IMR-90 (cell line): ENCODE data around the gene DOLPP1. TPM values are rescaled to one million over a fixed set of nuclear protein-coding genes. Genes with fewer than 3 reads are reported as not detected.

ENCODE experiments used
- ATAC-seq: fragments of 200-7000 bp; cut with Tn5 transposase; 2 replicates; pipeline ENCODE4 v1.9.1; 2020; ENCODE audit warnings: low read depth, mild to moderate bottlenecking, moderate library complexity
- BruUV-seq: library from RNA; stranded (reverse); fragments of 400-500 nt; replicated peaks from 2 replicates; lab custom pipeline; 2021; lab: Mats Ljungman, UMichigan
- CTCF ChIA-PET: fragments of 300-600 bp; formaldehyde crosslinking; extraction: SDS; loops from one replicate; lab custom pipeline; 2021; ENCODE audit warnings: antibody characterized with exemption; lab: Yijun Ruan, JAX
- POLR2A ChIA-PET: fragments of 300-600 bp; sonication (Branson Sonifier 250); formaldehyde crosslinking; loops from one replicate; lab custom pipeline; 2022; ENCODE audit warnings: antibody characterized with exemption; ENCODE audit not compliant: unreplicated experiment; lab: Charles Lee
- DNase-seq: peaks from one replicate; pipeline ENCODE4 v3.0.0; 2013
- H2AFZ ChIP-seq: replicated peaks from 2 replicates; pipeline ENCODE3; 2013; ENCODE audit warnings: low read length, mild to moderate bottlenecking; ENCODE audit not compliant: poor library complexity
- H2AK5ac ChIP-seq: 2 replicates; pipeline ENCODE4 v1.6.1; 2013; ENCODE audit warnings: low read depth, low read length, inconsistent platforms
- H2AK9ac ChIP-seq: replicated peaks from 2 replicates; pipeline ENCODE3; 2013; ENCODE audit warnings: mild to moderate bottlenecking, low read depth, low read length, moderate library complexity; ENCODE audit not compliant: poor library complexity
- H2BK120ac ChIP-seq: 2 replicates; pipeline ENCODE4 v1.6.1; 2013; ENCODE audit warnings: low read depth, low read length, inconsistent platforms
- H2BK15ac ChIP-seq: 3 replicates; pipeline ENCODE4 v1.6.1; 2013; ENCODE audit warnings: low read depth, low read length, inconsistent platforms
- H2BK20ac ChIP-seq: 2 replicates; pipeline ENCODE4 v1.6.1; 2013; ENCODE audit warnings: low read depth, mild to moderate bottlenecking, inconsistent platforms, low read length, moderate library complexity
- H2BK5ac ChIP-seq: 2 replicates; pipeline ENCODE4 v1.6.1; 2013; ENCODE audit warnings: mild to moderate bottlenecking, low read depth, low read length, inconsistent platforms; ENCODE audit not compliant: poor library complexity, severe bottlenecking
- H3K14ac ChIP-seq: replicated peaks from 2 replicates; pipeline ENCODE4 v1.6.1; 2013; ENCODE audit warnings: low read depth, low read length, inconsistent platforms
- H3K18ac ChIP-seq: 2 replicates; pipeline ENCODE4 v1.6.1; 2013; ENCODE audit warnings: low read depth, low read length, control low read depth
- H3K23ac ChIP-seq: 2 replicates; pipeline ENCODE4 v1.6.1; 2013; ENCODE audit warnings: low read depth, low read length, inconsistent platforms
- H3K27ac ChIP-seq: 2 replicates; pipeline ENCODE4 v1.5.1; 2013; ENCODE audit warnings: mild to moderate bottlenecking, control low read depth, low read length; ENCODE audit not compliant: insufficient read depth
- H3K27me3 ChIP-seq: 2 replicates; pipeline ENCODE4 v1.6.1; 2013; ENCODE audit warnings: low read length; ENCODE audit not compliant: control insufficient read depth, insufficient read depth
- H3K36me3 ChIP-seq: 2 replicates; pipeline ENCODE4 v1.6.1; 2013; ENCODE audit warnings: low read length, mixed read lengths; ENCODE audit not compliant: control insufficient read depth, insufficient read depth
- H3K4ac ChIP-seq: 2 replicates; pipeline ENCODE4 v1.6.1; 2013; ENCODE audit warnings: low read depth, low read length, inconsistent platforms
- H3K4me1 ChIP-seq: 2 replicates; pipeline ENCODE4 v1.6.1; 2013; ENCODE audit warnings: low read length, mixed read lengths; ENCODE audit not compliant: control insufficient read depth, insufficient read depth
- H3K4me2 ChIP-seq: 2 replicates; pipeline ENCODE4 v1.6.1; 2013; ENCODE audit warnings: low read depth, mild to moderate bottlenecking, control low read depth, low read length, moderate library complexity
- H3K4me3 ChIP-seq: 2 replicates; pipeline ENCODE4 v1.5.1; 2013; ENCODE audit warnings: low read depth, mild to moderate bottlenecking, control low read depth, low read length, moderate library complexity; ENCODE audit not compliant: insufficient read depth
- H3K56ac ChIP-seq: 2 replicates; pipeline ENCODE4 v1.6.1; 2013; ENCODE audit warnings: low read length, inconsistent platforms; ENCODE audit not compliant: insufficient read depth; ENCODE audit errors: extremely low read depth
- H3K79me1 ChIP-seq, 2 experiments: 2 replicates each; pipeline ENCODE4 v1.6.1; 2013; ENCODE audit warnings: low read length in 2 of 2, inconsistent platforms in 1 of 2, low read depth in 1 of 2
- H3K9ac ChIP-seq: 2 replicates; pipeline ENCODE4 v1.6.1; 2013; ENCODE audit warnings: low read depth, low read length, control low read depth
- H3K9me1 ChIP-seq: 2 replicates; pipeline ENCODE4 v1.6.1; 2013; ENCODE audit warnings: low read length, inconsistent platforms; ENCODE audit not compliant: insufficient read depth
- H3K9me3 ChIP-seq: 2 replicates; pipeline ENCODE4 v1.6.1; 2013; ENCODE audit warnings: low read length; ENCODE audit not compliant: control insufficient read depth, insufficient read depth
- H4K20me1 ChIP-seq: 2 replicates; pipeline ENCODE4 v1.6.1; 2013; ENCODE audit warnings: low read length, inconsistent platforms; ENCODE audit not compliant: insufficient read depth
- H4K5ac ChIP-seq: 2 replicates; pipeline ENCODE4 v1.6.1; 2013; ENCODE audit warnings: mild to moderate bottlenecking, low read depth, low read length, control low read depth
- H4K8ac ChIP-seq, 2 experiments: 2 replicates each; pipeline ENCODE4 v1.6.1; 2013; ENCODE audit warnings: low read depth in 2 of 2, low read length in 2 of 2, control low read depth in 1 of 2, inconsistent platforms in 1 of 2
- H4K91ac ChIP-seq: 2 replicates; pipeline ENCODE4 v1.6.1; 2013; ENCODE audit warnings: low read depth, low read length, inconsistent platforms; ENCODE audit not compliant: insufficient read depth
- BHLHE40 ChIP-seq: fragments of 150-350 bp; IDR thresholded peaks from 2 replicates; pipeline ENCODE4 v1.6.1; 2016; ENCODE audit warnings: mild to moderate bottlenecking, low read depth, low read length
- CEBPB ChIP-seq: IDR thresholded peaks from 2 replicates; pipeline ENCODE4 v1.6.1; 2012; ENCODE audit warnings: low read depth, low read length, improper control_type of control experiment
- CHD1 ChIP-seq: IDR thresholded peaks from 2 replicates; pipeline ENCODE4 v1.6.1; 2012; ENCODE audit warnings: low read depth, low read length, improper control_type of control experiment
- CTCF ChIP-seq: conservative IDR thresholded peaks from 2 replicates; pipeline ENCODE4 v1.5.1; 2012; ENCODE audit warnings: mild to moderate bottlenecking, low read depth, low read length, improper control_type of control experiment
- ELK1 ChIP-seq: fragments of 150-350 bp; IDR thresholded peaks from 2 replicates; pipeline ENCODE4 v1.6.1; 2016; ENCODE audit warnings: low read depth, mild to moderate bottlenecking, low read length, moderate library complexity, borderline replicate concordance
- FOS ChIP-seq: fragments of 150-350 bp; IDR thresholded peaks from 2 replicates; pipeline ENCODE4 v1.6.1; 2016; ENCODE audit warnings: low read depth, low read length
- MAFK ChIP-seq: IDR thresholded peaks from 2 replicates; pipeline ENCODE4 v1.6.1; 2012; ENCODE audit warnings: low read depth, low read length, improper control_type of control experiment
- MAZ ChIP-seq: IDR thresholded peaks from 2 replicates; pipeline ENCODE4 v1.6.1; 2012; ENCODE audit warnings: low read depth, mild to moderate bottlenecking, low read length, improper control_type of control experiment, moderate library complexity, borderline replicate concordance
- MXI1 ChIP-seq: IDR thresholded peaks from 2 replicates; pipeline ENCODE4 v1.6.1; 2012; ENCODE audit warnings: low read depth, mild to moderate bottlenecking, low read length, moderate library complexity, borderline replicate concordance
- NFE2L2 ChIP-seq: fragments of 150-350 bp; IDR thresholded peaks from 2 replicates; pipeline ENCODE4 v1.6.1; 2016; ENCODE audit warnings: low read depth, mild to moderate bottlenecking, low read length
- POLR2A ChIP-seq: IDR thresholded peaks from 2 replicates; pipeline ENCODE4 v1.6.1; 2012; ENCODE audit warnings: mild to moderate bottlenecking, low read depth, low read length
- RAD21 ChIP-seq: IDR thresholded peaks from 2 replicates; pipeline ENCODE4 v1.6.1; 2012; ENCODE audit warnings: low read length, improper control_type of control experiment
- RCOR1 ChIP-seq: IDR thresholded peaks from 2 replicates; pipeline ENCODE4 v1.6.1; 2012; ENCODE audit warnings: mild to moderate bottlenecking, low read length, improper control_type of control experiment; ENCODE audit not compliant: insufficient replicate concordance
- RFX5 ChIP-seq: IDR thresholded peaks from 2 replicates; pipeline ENCODE4 v1.8.0; 2012; ENCODE audit warnings: low read depth, mild to moderate bottlenecking, low read length, moderate library complexity
- SMC3 ChIP-seq: fragments of 150-350 bp; IDR thresholded peaks from 2 replicates; pipeline ENCODE4 v1.6.1; 2016; ENCODE audit warnings: low read depth, mild to moderate bottlenecking, antibody characterized with exemption, low read length, moderate library complexity
- WGBS, 2 experiments: methylation state at CpG; one replicate each; pipeline versions ENCODE4 v1.1.5 to v1.1.7; 2013; ENCODE audit warnings: missing lambda C conversion rate in 2 of 2; ENCODE audit not compliant: insufficient read length in 1 of 2; ENCODE audit errors: extremely low coverage in 2 of 2; 5-methylcytosine and 5-hydroxymethylcytosine counted together
- dilution Hi-C: fragments of 300-500 bp; cut with HindIII; formaldehyde crosslinking; loops from one replicate; pipeline ENCODE4 v1.14.3; 2018; ENCODE audit warnings: low sequenced_read_pairs; ENCODE audit not compliant: unreplicated experiment
- in situ Hi-C: fragments of 300-500 bp; cut with MboI; formaldehyde crosslinking; loops from 3 replicates; pipeline ENCODE4 v1.14.3; 2019; ENCODE audit warnings: low sequenced_read_pairs, inconsistent platforms, mixed read lengths
- intact Hi-C: fragments of 100-400 bp; cut with micrococcal nuclease; formaldehyde crosslinking; loops from 2 replicates; pipeline ENCODE4 v1.10.0; 2022
- polyA plus RNA-seq, 3 experiments: library from polyadenylated mRNA; depleted of rRNA; stranded (reverse); fragments of >200 nt; gene quantifications; 2 replicates each; pipeline ENCODE4 v1.2.3, GENCODE V29; 2012; ENCODE audit warnings: low replicate concordance in 1 of 3
- total RNA-seq: library from RNA; depleted of rRNA; stranded (reverse); fragments of >200 nt; gene quantifications from 2 replicates; pipeline ENCODE4 v1.2.3, GENCODE V29; 2012
- TF ChIP-seq, protein P1 (sequence below): fragments of 150-350 bp; IDR thresholded peaks from 2 replicates; pipeline ENCODE4 v1.6.1; 2017; ENCODE audit warnings: mild to moderate bottlenecking, antibody characterized with exemption, low read length, low read depth

DOLPP1 gene
- total and polyA plus RNA-seq, 2 of the 4 experiments (the other 2 are of a cell fraction), result 7.0 to 16.5 TPM

DNA sequence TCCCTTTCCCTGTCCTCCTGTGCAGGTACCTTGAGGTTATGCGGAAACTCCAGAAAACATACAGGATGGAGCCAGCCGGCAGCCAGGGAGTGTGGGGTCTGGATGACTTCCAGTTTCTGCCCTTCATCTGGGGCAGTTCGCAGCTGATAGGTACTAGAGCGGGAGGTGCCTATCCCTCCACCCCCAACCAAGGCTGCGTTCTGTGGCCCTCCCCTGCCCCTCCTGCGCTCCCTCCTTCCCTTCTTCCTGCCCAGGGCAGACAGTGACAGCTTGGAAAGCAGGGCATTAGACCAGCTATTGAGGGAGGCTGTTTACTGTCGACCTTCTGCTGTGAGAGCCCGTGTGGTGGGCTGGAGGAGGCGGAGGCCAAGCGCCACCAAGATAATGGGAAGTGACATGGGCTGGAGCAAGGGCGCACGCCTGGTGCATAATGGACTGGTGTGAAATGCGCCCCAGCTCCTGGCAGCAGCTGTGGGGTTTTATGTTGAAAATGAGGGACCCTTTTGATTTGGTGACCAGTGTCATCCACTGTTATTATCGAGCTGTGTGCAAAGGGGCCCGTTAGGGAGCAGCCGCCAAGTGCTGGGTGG, 55.6 kb downstream of the DOLPP1 start:
- Histone ChIP-seq H3K18ac (no peak overlapping the region), H3K9me3 (no peaks in the 10 kb centered on the region), H3K4me1 (peaks cover 26% of the 10 kb centered on the region), H2BK120ac (no peak overlapping the region), H4K20me1 (no peaks in the 10 kb centered on the region; the same call in 1 of the 2 replicates), H2AK5ac (no peak overlapping the region), H2BK15ac (no peak overlapping the region), H3K23ac (no peak overlapping the region), H2BK5ac (no peak overlapping the region), H4K5ac (no peak overlapping the region), H3K4me3 (no peak overlapping the region), H2BK20ac (no peak overlapping the region), H3K4ac (no peak overlapping the region), H3K4me2 (no peak overlapping the region), H2AK9ac (no peak overlapping the region), H3K14ac (no peak overlapping the region), H3K36me3 (peaks cover 21% of the 10 kb centered on the region), H3K9me1 (no peaks in the 10 kb centered on the region), H2AFZ (no peak overlapping the region), H3K27ac (no peak overlapping the region), H3K79me1 (peaks cover 2 to 34% of the 10 kb centered on the region in 2 experiments; a peak in 3 of 4 replicates), H4K91ac (no peak overlapping the region), H4K8ac (no peak overlapping the region), H3K27me3 (no peaks in the 10 kb centered on the region), H3K56ac (no peak overlapping the region), H3K9ac (no peak overlapping the region)
- POLR2A ChIA-PET, result no interaction called here
- WGBS, 2 experiments, result 76% methylated on average over 4 of the region's 16 CpGs; no CpG with 5 or more reads in 1 of the 2 experiments
- no peak for ATAC-seq
- no TSS peak for BruUV-seq
- TF ChIP-seq CEBPB (no peak), MXI1 (no peak), BHLHE40 (no peak), SMC3 (no peak), NFE2L2 (no peak), ELK1 (no peak), RCOR1 (no peak), CHD1 (no peak), MAFK (no peak), POLR2A (no peak), MAZ (no peak), RAD21 (no peak), FOS (no peak), RFX5 (no peak), CTCF (no peak)
- TF ChIP-seq, protein P1, sequence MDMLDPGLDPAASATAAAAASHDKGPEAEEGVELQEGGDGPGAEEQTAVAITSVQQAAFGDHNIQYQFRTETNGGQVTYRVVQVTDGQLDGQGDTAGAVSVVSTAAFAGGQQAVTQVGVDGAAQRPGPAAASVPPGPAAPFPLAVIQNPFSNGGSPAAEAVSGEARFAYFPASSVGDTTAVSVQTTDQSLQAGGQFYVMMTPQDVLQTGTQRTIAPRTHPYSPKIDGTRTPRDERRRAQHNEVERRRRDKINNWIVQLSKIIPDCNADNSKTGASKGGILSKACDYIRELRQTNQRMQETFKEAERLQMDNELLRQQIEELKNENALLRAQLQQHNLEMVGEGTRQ, result no peak
- intact Hi-C loops (loop anchor here (5.0 kb wide), 1 partner anchor 646 kb away; no protein-coding TSS in a partner anchor), dilution Hi-C loops (no loop called here), in situ Hi-C loops (no loop called here)
- CTCF ChIA-PET, result no interaction called here
- no peak for DNase-seq
